ENCODE data around the gene PRKACB.
"Not testable (repeated sequence)": the region's sequence is repeated elsewhere in the genome, so short reads cannot be mapped to it uniquely, and the experiment has no call there.

Gene PRKACB

DNA sequence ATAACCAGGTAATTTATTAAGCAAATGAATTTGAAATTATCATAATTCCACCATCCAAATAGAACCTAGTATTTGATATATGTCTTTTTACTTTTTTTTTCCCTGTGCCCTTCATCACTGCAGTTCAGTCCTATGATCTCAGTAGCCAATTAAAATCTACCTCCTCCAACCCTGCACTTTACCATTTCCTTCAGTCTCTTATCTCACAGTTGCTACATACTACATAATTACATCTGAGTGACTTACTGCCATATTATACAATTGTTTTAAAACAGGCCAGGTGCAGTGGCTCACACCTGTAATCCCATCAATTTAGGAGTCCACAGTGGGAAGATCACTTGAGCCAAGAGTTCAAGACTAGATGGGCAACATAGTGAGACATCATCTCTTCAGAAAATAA lies 73.2 kb downstream of the PRKACB start:
- POLR2A ChIA-PET: no interaction called here
- CTCF ChIA-PET: no interaction called here
- TF ChIP-seq CTCF (IDR thresholded peaks at IDR 0.05; ENCODE audit: control extremely low read depth, extremely low read depth, low read depth, missing control alignments): no peak
- DNase-seq (ENCODE audit: extremely low spot score): no peak

GRCh38 chr1:84223751-84224432 lies 79.8 kb downstream of the PRKACB start:
- ChIA-PET CTCF (no interaction called here), POLR2A (no interaction called here)
- no peak for TF ChIP-seq CTCF (IDR thresholded peaks at IDR 0.05; ENCODE audit: control extremely low read depth, extremely low read depth, low read depth, missing control alignments)
- no peak for DNase-seq (ENCODE audit: extremely low spot score)

GRCh38 chr1:84224905-84225304 lies 80.8 kb downstream of the PRKACB start:
- no peak for TF ChIP-seq CTCF (IDR thresholded peaks at IDR 0.05; ENCODE audit: control extremely low read depth, extremely low read depth, low read depth, missing control alignments)
- DNase-seq (ENCODE audit: extremely low spot score): no peak
- POLR2A ChIA-PET: no interaction called here
- CTCF ChIA-PET: no interaction called here

DNA sequence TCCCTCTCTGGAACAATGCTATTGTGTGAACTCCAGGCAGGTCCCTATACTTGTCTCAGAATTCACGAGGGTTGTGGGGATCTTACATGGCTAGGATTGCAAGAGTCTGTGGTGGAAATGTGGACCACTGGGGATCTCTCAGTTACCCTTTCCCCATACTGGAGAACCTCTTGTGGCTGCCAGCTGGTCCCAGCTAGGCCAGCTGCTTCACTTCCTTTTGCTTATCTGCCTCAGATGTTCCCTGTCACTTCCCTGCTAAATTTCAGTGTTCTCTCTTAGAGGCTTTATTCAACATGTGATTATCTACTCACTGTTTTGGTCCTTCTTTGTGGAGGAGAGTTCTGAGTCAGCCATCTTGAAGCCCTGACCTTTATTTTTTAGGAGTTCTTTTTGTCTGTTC lies 81.6 kb downstream of the PRKACB start:
- no peak for TF ChIP-seq CTCF (IDR thresholded peaks at IDR 0.05; ENCODE audit: control extremely low read depth, extremely low read depth, low read depth, missing control alignments)
- CTCF ChIA-PET: no interaction called here
- DNase-seq (ENCODE audit: extremely low spot score): no peak
- POLR2A ChIA-PET: no interaction called here

DNA sequence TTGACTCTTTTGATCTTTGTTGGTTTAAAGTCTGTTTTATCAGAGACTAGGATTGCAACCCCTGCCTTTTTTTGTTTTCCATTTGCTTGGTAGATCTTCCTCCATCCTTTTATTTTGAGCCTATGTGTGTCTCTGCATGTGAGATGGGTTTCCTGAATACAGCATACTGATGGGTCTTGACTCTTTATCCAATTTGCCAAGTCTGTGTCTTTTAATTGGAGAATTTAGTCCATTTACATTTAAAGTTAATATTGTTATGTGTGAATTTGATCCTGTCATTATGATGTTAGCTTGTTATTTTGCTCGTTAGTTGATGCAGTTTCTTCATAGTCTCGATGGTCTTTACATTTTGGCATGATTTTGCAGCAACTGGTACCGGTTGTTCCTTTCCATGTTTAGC lies 88.6 kb downstream of the PRKACB start:
- CTCF ChIA-PET; DNase-seq (ENCODE audit: extremely low spot score); POLR2A ChIA-PET: not testable (repeated sequence)

GRCh38 chr1:84236256-84236655 lies 92.2 kb downstream of the PRKACB start:
- no peak for DNase-seq (ENCODE audit: extremely low spot score)
- POLR2A ChIA-PET: no interaction called here
- TF ChIP-seq CTCF (IDR thresholded peaks at IDR 0.05; ENCODE audit: control extremely low read depth, extremely low read depth, low read depth, missing control alignments): no peak
- CTCF ChIA-PET: no interaction called here

GRCh38 chr1:84242641-84243040 lies 98.6 kb downstream of the PRKACB start:
- no peak for TF ChIP-seq CTCF (IDR thresholded peaks at IDR 0.05; ENCODE audit: control extremely low read depth, extremely low read depth, low read depth, missing control alignments)
- ChIA-PET CTCF (no interaction called here), POLR2A (no interaction called here)
- DNase-seq (ENCODE audit: extremely low spot score): no peak

Measured in GM10248 (cell line).